Fibroblast of gingiva (primary cell): Measurements from ENCODE around the gene L1CAM.

ENCODE experiments used
- DNase-seq: peaks from one replicate; pipeline ENCODE4 v3.0.0-alpha.2; 2011; ENCODE audit warnings: low read depth

L1CAM gene, protein sequence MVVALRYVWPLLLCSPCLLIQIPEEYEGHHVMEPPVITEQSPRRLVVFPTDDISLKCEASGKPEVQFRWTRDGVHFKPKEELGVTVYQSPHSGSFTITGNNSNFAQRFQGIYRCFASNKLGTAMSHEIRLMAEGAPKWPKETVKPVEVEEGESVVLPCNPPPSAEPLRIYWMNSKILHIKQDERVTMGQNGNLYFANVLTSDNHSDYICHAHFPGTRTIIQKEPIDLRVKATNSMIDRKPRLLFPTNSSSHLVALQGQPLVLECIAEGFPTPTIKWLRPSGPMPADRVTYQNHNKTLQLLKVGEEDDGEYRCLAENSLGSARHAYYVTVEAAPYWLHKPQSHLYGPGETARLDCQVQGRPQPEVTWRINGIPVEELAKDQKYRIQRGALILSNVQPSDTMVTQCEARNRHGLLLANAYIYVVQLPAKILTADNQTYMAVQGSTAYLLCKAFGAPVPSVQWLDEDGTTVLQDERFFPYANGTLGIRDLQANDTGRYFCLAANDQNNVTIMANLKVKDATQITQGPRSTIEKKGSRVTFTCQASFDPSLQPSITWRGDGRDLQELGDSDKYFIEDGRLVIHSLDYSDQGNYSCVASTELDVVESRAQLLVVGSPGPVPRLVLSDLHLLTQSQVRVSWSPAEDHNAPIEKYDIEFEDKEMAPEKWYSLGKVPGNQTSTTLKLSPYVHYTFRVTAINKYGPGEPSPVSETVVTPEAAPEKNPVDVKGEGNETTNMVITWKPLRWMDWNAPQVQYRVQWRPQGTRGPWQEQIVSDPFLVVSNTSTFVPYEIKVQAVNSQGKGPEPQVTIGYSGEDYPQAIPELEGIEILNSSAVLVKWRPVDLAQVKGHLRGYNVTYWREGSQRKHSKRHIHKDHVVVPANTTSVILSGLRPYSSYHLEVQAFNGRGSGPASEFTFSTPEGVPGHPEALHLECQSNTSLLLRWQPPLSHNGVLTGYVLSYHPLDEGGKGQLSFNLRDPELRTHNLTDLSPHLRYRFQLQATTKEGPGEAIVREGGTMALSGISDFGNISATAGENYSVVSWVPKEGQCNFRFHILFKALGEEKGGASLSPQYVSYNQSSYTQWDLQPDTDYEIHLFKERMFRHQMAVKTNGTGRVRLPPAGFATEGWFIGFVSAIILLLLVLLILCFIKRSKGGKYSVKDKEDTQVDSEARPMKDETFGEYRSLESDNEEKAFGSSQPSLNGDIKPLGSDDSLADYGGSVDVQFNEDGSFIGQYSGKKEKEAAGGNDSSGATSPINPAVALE

DNA sequence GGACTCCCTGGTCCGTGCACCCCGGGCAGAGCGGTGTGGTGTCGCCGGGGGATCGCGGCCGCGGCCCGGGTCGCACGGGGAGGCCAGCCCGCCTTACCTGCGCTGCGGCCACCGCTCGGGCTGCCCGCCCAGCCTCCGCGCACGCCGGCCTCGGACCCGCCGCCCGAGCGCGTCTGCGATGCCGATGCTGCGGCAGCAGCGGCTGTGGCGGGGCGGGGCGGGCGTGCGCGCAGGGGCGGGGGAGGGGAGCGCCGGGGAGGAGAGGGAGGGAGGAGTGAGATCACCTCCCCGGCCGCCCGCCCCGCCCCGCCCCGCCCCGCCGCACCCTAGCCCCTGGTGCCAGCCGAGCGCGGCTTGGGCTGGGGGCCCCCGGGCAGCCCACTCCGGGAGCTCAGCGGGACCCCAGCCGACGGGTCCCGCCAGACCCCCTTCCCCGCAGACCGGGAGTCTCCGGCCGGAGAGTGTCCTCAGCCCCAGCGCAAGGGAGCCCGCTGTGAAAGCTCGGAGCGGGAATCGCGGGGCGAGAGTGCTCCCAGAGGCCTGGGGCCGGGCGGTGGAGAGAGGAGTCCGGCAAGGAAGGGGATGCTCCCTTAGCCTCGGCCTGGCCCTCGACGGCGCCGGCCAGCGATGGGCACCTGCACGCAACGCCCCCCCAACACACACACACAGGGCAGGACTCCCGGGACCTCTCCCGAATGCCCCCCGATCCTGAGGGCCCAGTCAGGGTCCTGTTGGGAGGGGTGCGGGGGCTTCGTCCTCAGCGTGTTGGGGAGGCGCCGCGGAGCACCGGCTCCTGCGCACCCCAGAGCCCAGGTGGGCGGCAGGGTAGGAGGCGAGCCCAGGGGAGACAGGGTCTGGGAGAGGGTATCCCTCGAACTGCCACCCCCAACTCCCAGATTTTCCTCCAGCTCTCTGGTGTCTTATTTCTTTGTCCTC, at the start of gene L1CAM:
Gene L1CAM, minus strand, starts transcription at position 206 of the 936 bp plus-strand sequence. CDS start 10,337 bp downstream, outside the sequence.
- no peak for DNase-seq

DNA sequence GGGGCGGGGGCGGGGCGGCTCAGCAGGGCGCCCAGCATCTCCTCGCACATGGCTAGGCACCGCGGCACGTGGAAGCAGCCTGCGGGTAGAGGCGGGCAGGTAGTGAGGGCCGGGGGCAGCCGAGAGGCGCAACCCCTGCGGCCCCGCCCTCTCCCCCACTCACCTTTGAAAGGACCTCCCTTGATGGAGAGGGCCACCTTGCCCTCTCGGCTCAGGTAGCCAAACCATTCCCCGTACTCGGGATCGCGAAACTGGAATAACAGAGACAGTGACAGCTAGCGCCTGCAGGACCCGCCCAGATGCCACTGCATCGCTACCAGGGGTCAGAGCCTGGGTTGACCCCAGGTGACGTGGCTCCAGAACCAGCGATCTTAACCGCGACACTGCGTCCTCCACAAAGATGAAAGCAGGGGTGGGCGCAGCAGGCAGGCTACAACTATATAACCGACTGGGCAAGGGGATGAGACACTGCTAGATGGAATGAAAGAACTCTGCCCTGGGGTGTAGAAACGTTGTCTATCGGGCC, 49.4 kb upstream of the L1CAM start:
- no peak for DNase-seq

DNA sequence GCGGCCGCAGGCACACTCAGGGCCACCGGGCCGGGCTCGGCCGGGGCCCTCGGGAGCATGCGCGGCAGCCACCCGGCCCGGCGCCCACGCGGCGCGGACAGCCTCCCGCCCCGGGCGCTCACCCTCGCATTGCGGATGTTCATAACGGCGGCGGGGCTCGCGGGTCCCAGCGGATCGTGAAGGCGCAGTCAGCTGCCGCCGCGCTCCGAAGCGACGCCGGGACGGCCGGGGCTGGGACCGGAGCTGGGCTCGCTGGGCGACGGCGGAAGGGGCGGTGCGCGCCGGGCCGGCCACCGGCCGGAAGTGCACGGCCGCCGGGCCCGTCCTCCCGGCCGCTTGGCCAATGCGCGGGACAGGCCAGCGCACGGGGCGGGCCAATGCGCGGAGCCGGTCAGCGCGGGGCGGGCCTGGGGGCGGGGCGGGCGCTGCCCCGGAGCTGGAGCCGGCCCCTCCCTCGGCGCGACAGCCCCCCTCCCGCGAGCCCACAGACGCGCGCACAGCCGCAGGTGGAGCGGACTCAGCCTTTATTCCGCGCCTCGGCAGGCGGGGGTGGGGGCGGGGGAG, 48.9 kb upstream of the L1CAM start, which contains the start of gene NAA10:
Gene NAA10, minus strand, starts transcription at position 276 of the 564 bp plus-strand sequence. Its CDS starts 133 bp downstream, at position 143.
- DNase-seq = peak; percentile 56

DNA sequence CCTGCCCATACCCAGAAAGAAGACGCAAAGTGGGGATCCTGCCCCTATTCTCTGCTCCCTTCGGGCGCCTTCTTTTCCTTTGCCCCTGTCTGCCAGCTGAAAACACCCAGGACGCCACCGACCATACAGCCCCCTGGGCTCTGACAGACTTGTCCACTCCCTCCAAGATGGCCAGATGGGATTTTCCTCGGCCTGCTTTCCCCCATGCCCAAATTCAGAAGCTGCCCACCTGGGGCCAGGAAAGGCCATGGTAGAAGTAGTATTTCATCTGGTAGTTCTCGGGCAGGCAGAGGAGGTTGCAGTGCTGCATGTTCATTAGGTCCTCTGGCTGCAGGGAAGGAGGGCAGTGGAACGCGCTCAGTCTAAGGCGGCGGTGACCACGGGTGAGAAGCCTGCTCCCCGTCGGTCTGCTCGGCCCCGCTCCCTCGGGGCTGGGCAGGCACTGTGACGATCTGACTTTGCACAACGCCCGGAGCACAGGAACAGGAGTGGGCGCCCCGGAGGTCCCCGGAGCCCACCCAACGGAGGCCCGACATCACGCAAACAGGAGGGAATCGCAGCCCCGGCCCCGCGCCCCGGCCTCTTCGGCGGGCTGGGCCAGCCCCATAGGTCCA, 48.3 kb upstream of the L1CAM start:
- no peak for DNase-seq

DNA sequence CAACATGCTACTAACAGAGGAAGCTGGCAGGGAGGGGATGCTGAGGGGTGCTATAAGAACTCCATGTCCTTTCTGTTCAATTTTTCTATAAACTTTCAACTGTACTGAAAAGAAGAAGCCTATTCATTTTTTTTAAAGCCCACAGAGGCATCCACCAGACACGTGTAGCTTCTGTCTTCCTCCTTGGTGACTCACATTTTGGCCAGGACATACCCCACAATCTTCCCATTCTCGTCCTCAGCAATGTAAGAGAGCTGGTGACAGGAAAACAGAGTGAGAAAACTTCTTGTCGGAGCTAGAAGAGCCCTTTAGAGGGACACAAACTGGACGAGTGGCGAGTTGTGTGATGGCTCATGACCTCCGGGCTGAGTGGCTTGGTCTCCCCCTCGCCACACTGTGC, 47.8 kb upstream of the L1CAM start:
- DNase-seq = peak; percentile 15

DNA sequence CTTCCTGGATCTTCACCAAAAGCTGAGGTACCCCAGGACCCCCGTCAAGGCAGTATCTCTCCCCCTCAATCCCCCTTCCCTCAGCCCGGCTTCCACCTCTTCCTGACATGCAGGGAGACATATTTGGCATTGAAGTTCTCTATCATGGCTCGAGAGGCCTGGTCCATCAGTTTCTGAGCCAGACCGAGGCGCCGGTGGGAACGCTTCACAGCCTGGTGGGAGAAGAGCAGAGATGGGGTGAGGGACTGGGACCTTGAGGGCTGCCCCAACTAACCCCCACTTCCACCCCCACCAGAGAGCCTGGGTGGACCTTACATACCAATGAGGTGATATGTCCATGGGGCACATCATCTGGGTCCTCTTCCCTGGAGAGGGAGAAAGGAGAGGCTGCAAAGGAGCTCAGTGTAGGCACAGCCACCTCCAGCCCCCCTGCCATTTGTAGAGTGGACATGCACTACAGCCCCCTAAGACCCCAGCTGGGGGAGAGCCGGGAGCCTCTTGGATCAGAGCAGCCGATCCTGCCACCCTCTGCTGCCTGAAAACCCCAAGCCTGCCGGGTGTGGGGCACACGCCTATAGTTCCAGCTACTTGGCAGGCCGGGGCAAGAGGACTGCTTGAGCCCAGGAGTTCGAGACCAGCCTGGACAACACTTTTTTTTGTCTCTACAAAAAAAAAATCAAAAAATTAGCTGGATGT, 46.4 kb upstream of the L1CAM start:
- no peak for DNase-seq

DNA sequence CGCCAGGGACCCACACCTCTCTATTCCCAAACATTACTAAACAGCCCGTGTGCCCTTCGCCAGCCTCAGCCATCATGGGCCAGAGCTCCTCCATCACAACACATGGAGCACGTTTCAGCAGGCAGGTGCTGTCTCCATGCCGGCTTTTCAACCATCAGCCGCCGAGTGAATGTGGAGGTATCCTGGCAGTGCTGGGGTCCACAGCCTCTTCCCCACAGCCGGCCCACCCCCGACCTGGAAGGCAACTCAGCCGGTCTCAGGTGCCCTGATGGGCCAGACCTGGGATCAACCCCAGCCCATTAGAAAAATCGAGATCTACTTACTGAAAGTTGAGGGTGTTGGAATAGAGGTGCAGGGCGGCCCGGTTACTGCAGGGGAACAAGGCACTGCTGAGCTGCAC, 45.8 kb upstream of the L1CAM start:
- DNase-seq = no peak

DNA sequence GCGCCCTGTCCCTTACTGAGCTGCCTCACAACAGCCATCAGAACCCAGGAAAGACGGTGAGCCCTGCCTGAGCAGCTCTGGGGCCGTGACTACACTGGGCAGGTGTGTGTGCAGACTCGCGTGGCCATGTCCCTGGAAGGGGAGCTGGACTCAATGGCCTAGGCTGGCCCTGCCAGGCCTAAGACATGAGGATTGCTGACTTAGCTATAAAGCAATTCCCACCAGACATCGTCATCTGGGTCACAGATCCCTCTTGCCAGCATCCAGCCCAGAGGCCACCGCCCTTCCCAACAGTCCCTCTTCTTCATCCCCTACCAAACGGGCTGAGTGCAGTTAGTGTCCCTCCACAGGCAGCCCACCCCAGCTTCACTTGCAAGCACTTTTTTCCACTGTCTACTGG, 45.2 kb upstream of the L1CAM start:
- no peak for DNase-seq

DNA sequence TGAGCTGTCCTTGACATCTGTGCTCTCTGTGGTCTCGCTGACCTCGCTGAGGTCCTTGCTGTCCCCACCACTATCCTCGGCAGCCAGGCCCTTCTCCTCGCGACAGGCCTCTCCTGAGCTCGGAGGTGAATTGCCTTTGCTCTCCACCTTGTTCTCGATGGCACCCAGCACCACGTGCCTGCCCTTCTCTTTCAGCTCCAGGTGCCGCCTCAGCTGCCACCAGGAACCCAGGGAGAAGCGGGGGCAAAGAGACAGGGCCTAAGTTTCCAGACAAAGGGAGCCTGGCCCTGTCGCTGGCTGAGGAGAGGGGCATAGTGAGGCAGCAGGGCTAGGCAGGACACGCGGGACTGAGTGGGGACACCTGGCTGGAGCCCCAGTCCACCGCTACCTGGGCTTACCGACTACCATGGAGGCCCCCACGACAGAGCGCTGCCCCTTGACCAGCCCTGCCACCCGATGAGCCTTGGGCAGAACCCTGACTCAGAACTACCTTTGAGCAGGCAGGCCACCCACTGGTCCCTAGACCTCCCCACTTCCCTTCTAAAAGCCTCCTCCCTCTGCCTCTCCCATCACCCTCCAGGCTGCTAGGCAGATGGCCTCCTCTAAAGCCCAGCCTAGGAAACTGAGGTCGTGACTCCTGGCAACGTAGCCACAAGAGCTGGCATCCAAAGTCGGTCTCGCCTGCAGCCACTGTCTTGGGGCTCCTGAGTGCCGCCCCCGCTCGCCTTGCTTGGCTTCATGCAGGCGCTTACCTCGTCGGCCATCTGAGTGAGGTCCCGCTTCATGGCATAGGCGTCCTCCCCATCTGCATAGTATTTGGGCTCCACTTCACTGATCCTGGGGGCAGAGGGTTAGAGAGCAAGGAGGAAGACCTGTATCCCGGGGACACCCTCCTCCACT, 44.3 kb upstream of the L1CAM start:
- no peak for DNase-seq

DNA sequence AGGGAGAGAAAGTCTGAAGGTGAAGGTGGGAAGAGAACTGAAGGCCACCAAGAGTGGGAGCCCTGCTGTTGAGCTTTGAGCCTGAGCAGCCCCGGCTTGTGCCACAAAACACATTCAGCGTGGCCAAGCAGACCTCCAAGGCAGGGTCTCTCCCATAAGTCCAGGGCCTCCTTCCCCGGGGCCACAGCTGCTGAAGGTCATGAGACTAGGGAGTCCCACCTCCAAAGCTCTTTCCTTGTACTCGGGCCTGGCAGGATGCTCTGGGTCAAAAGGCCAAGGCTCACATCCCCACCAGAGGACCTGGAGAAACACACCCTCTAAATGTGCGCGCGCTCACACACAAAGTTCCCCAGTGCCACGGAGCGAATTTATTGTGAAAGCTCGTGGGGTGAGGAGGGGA, 43.6 kb upstream of the L1CAM start:
- DNase-seq = no peak

DNA sequence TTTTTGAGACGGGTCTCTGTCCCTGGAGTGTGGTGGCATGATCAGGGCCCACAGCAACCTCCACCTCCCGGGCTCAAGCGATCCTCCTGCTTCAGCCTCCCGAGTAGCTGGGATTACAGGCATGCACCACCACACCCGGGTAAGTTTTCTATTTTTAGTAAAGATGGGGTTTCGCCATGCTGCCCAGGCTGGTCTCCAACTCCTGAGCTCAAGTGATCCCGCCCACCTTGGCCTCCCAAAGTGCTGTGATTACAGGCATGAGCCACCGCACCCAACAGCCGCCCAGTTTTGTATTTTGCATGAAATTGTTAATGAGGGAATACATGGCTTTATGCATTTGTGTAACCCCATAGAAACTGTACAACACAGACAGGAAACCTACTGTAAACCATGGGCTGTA, 42.9 kb upstream of the L1CAM start:
- peak; percentile 8 for DNase-seq

DNA sequence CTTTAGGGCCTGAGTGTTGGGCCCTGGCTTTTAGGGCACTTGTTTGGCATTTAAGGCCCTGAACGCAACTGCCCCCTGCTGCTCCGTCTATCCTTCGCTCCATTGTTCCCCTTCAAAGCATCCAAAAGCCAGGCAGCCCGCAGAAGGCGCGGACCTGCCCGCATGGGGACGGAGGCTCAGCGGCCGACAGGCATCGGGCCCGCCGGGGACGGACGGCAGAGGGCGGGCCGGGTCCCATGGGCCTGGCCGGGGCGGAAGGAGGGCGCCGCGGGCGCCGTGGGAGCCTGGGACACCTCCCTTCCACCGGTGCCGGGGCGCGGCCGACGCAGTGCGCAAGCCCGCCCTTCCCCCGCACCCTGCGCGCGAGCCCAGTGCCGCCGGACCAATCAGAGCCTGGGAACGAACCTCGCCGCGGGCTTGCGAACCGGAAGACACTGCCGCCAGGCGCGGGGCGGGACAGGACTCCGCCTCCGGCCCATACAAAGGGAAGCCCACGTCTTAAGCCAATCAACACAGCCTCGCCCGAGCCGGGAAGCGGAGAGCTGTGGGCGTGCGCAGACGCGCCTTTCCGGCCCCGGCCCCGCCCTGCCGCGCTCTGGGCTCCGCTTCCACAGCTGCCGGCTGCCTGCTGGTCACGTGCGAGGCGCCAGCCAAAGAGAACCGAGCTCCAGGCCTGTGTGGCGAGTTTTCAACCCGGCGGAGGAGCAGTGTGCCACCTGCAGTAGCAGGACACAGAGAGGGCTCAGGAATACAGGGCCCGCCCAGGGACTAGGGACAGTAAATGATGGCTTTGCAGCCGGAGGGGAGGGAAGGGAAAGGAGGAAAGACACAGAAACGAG, 42.2 kb upstream of the L1CAM start:
- DNase-seq = peak; percentile 98

DNA sequence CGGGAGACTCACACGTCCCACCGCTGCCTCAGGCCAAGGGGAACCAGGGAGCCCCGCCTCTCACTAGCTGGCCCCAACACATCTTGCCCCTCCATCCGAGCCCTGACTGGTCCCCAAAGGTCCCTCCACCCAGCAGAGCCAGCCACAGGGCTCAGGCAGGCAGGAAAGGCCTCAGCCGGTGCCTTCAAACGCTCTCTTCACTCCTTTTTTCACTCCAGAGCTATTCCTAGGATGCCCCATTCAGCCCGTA, 41.6 kb upstream of the L1CAM start:
- DNase-seq = no peak

DNA sequence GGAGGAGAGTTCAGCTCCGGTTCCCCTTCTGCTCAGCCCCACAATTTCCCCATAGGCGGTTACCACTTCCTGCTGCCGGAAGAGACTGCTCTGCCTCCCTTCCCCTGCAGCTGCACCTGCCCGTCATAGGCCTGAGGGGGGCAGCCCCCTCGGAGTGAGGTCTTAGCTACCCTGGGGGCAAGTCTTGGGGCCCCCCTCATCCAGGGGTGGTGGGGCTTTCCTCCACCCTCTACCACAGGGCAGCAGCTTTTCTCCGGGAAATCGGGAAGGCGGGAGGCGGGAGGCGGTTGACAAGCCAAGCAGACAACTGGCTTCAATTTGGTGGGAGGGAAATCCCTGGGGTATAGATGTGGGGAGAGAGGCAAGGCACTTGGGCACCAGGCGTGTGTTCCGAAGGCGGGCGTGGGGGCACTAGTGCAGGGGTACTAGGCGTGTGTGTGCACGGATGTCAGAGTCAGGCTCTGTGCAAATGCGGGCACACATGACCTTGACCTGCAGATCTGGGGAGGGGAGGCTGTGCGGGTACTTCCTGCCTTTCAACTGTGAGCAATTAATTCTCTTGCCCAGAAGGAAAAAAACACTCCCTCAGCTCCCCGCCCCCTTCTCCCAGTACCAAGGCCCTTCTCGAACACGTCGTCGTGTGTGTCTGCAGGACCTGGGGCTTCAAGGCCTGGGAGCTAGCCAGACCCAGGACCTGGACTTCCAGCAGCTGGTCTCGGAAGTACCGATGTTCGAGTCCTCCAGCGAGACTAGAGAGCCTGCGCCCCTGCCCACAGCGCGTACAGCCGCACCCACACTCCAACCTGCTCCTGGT, 41.1 kb upstream of the L1CAM start:
- DNase-seq = peak; percentile 24

DNA sequence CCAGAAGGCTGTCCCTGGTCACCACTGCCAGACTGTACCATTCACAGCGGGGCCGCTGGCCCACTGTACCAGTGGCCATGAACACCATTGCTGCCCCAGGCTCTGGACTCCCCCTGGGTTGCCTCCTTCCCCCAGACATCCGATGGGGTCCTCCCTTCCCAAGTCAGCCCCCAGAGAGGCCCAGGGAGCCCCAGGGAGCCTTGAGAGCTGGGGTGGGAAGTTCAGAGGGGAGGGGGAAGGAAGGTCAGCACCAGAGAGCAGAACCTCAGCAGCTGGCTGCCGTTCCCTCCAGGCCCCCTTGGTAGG, 40.5 kb upstream of the L1CAM start:
- no peak for DNase-seq

DNA sequence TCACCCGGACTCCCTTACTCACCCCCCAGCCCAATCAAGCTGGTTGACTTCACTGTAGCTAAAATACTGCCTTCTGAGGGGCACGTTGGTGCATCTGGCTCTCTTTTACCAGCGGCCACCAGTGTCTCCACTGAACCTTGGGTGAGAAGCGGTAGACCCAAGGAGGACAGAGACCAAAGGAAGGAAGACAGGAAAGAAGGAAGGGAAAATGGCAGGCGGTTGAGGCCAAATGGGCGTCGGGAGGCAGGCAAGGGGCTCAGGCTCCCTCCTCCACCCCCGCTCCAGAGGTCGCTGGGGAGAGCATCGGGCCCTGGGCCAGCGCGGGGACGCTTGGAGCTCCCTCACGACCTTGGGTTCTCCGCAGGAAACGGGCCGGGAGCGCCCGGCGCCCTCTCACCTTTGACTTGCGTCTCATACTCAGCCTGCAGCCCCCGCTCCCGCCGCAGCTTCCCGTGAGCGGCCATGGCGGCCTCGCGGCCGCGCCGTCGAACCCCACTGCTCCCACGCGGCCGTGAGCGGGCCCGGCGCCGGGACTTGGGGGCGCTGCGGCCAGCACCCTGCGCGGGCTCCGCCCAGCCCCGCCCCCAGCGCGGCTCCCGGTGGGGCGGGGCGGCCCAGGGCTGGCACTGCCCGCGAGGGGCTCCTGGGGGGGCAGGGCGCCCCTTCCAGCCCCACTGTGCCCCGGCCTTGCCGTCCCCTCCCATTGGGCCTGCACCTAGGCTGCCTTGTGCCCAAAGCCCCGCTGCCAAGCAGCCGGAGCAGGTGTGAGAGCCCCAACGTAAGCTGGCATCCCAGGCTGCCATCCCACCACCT, 40.0 kb upstream of the L1CAM start, which contains the start of gene ARHGAP4:
Gene ARHGAP4, minus strand, starts transcription at position 526 of the 813 bp plus-strand sequence. Its CDS starts 62 bp downstream, at position 464.
- DNase-seq = no peak
